H1 (cell line): ENCODE results near the gene UVRAG. TPM values are rescaled to one million over a fixed set of nuclear protein-coding genes. Genes with fewer than 3 reads are reported as not detected.

Experiments used
- BCL11A ChIP-seq, 2 experiments: IDR thresholded peaks; one replicate each; pipeline ENCODE4 v1.6.1; 2011; ENCODE audit warnings: low read depth in 2 of 2, low read length in 2 of 2, mild to moderate bottlenecking in 2 of 2
- CHD7 ChIP-seq: fragments of 300-600 bp; sonication (generic); IDR thresholded peaks from 2 replicates; pipeline ENCODE4 v1.7.1; 2012; ENCODE audit warnings: low read length, moderate library complexity, mild to moderate bottlenecking, inconsistent platforms; ENCODE audit not compliant: insufficient replicate concordance
- JUN ChIP-seq: IDR thresholded peaks from 2 replicates; pipeline ENCODE4 v1.6.1; 2011; ENCODE audit warnings: low read depth, mild to moderate bottlenecking, improper control_type of control experiment, low read length
- KDM4A ChIP-seq: IDR thresholded peaks from one replicate; pipeline ENCODE4 v1.7.1; 2012; ENCODE audit warnings: low read depth, mild to moderate bottlenecking, moderate library complexity, low read length, inconsistent platforms; ENCODE audit not compliant: severe bottlenecking
- PHF8 ChIP-seq: fragments of 200-600 bp; sonication (generic); conservative IDR thresholded peaks from 2 replicates; pipeline ENCODE4 v1.7.1; 2012; ENCODE audit warnings: low read depth, mild to moderate bottlenecking, inconsistent platforms, low read length, moderate library complexity
- SIN3A ChIP-seq, 2 experiments: IDR thresholded peaks in 1 of 2; conservative IDR thresholded peaks in 1 of 2; 2 replicates each; pipeline ENCODE4 v1.6.1; 2011 to 2012; ENCODE audit warnings: low read length in 2 of 2, improper control_type of control experiment in 1 of 2, low read depth in 1 of 2, mild to moderate bottlenecking in 1 of 2
- SUZ12 ChIP-seq: fragments of 200-600 bp; sonication (generic); IDR thresholded peaks from 2 replicates; pipeline ENCODE4 v1.6.1; 2012; ENCODE audit warnings: mild to moderate bottlenecking, inconsistent platforms, low read length, moderate library complexity, mixed read lengths
- polyA plus RNA-seq, 7 experiments: library from polyadenylated mRNA; depleted of rRNA in 3 of 7; stranded (reverse) in 5 of 7; unstranded in 2 of 7; fragments of >200 nt in 5 of 7; fragments of 200-250 nt in 2 of 7; gene quantifications; 1 replicate in 5 of 7; 2 replicates in 1 of 7; 4 replicates in 1 of 7; pipeline versions ENCODE4 v1.2.1 to v1.2.3, GENCODE V29; 2011 to 2013; ENCODE audit warnings: missing spikeins in 2 of 7, mixed read lengths in 2 of 7
- total RNA-seq: library from RNA; stranded (reverse); fragmentation: NEBNext Ultra II Directional; extraction: Animal tissue kit (Norgen Biotek cat#: 25700); gene quantifications from 2 replicates; pipeline ENCODE4 v1.2.1, GENCODE V29; 2021
- TF ChIP-seq, protein P1 (sequence below): IDR thresholded peaks from 2 replicates; pipeline ENCODE4 v1.6.1; 2012; ENCODE audit warnings: low read length, inconsistent platforms

The UVRAG gene
- total and polyA plus RNA-seq, 2 of the 8 experiments (the other 6 are each of a cell fraction or from before 2014, with no cell fraction given): 5.5 to 14.7 TPM

DNA sequence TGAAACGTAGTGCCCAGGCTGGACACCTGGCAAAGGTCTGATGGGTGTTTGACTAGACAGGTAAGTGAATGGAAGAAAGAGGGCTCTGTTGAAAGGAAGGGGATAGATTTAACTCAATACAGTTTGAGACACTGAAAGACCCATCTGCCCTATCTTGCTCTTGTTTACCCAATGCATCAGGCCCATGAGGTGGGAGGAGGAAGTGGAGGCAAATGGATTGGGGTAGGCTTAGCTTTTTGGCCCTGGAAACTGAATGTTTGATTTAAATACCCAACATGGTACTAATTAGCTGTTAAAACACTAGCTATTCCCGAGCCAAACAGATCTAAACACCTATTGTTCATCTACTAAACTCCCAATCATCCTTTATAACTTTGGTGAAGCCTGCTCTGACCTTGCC lies 3.5 kb upstream of the UVRAG start (continued):
- TF ChIP-seq CHD7 (no peak), JUN (no peak), SUZ12 (no peak), KDM4A (no peak), PHF8 (no peak), BCL11A (IDR thresholded peaks at IDR 0.05; ENCODE audit: low read depth in 2 of 2, low read length in 2 of 2) (no peak), SIN3A (conservative IDR thresholded peaks at IDR 0.05 in 1 of 2, IDR thresholded peaks at IDR 0.05 in 1 of 2; ENCODE audit: low read depth in 1 of 2, low read length in 2 of 2) (no peak)
- TF ChIP-seq, protein P1, sequence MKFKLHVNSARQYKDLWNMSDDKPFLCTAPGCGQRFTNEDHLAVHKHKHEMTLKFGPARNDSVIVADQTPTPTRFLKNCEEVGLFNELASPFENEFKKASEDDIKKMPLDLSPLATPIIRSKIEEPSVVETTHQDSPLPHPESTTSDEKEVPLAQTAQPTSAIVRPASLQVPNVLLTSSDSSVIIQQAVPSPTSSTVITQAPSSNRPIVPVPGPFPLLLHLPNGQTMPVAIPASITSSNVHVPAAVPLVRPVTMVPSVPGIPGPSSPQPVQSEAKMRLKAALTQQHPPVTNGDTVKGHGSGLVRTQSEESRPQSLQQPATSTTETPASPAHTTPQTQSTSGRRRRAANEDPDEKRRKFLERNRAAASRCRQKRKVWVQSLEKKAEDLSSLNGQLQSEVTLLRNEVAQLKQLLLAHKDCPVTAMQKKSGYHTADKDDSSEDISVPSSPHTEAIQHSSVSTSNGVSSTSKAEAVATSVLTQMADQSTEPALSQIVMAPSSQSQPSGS: no peak
- TF ChIP-seq, all 59 proteins: peak for 0
